NCI-H2107 (cell line): Measurements from ENCODE around the gene ROPN1.
A peak's percentile ranks its signal among the peaks of the same experiment; 100 is the strongest.
"Not testable (repeated sequence)": the region's sequence is repeated elsewhere in the genome, so short reads cannot be mapped to it uniquely, and the experiment has no call there.

Experiments used
- DNase-seq: peaks from one replicate; lab custom pipeline; 2025; lab: John Stamatoyannopoulos, UW

Gene ROPN1

GRCh38 chr3:123993818-123994217 lies 1.9 kb upstream of the ROPN1 start:
- DNase-seq, result no peak

- no peak for DNase-seq
These were observed 5.5 kb downstream of the ROPN1 start for GRCh38 chr3:123986427-123986826.

- DNase-seq, result no peak
These were observed 7.0 kb downstream of the ROPN1 start for GRCh38 chr3:123984957-123985356.

GRCh38 chr3:123984350-123984749 lies 7.6 kb downstream of the ROPN1 start:
- no peak for DNase-seq

GRCh38 chr3:123981317-123981716 lies 10.6 kb downstream of the ROPN1 start:
- not testable (repeated sequence) for DNase-seq

- DNase-seq, result no peak
These were observed 11.4 kb downstream of the ROPN1 start for GRCh38 chr3:123980539-123980938.

GRCh38 chr3:123979525-123980501 lies 12.1 kb downstream of the ROPN1 start:
- not testable (repeated sequence) for DNase-seq

GRCh38 chr3:123976904-123977303 lies 15.0 kb downstream of the ROPN1 start:
- not testable (repeated sequence) for DNase-seq

GRCh38 chr3:123976181-123976898 lies 15.6 kb downstream of the ROPN1 start:
- DNase-seq, result not testable (repeated sequence)

GRCh38 chr3:123975030-123975429 lies 16.9 kb downstream of the ROPN1 start:
- not testable (repeated sequence) for DNase-seq

- DNase-seq, result no peak
These were observed 20.5 kb downstream of the ROPN1 start for GRCh38 chr3:123971406-123971805.

GRCh38 chr3:123967260-123967659 lies 24.7 kb downstream of the ROPN1 start:
- not testable (repeated sequence) for DNase-seq

- not testable (repeated sequence) for DNase-seq
These were observed 25.1 kb downstream of the ROPN1 start for GRCh38 chr3:123966799-123967198.

- DNase-seq, result not testable (repeated sequence)
These were observed 27.1 kb downstream of the ROPN1 start for GRCh38 chr3:123964793-123965192.

GRCh38 chr3:123961508-123961856 lies 30.4 kb downstream of the ROPN1 start:
- no peak for DNase-seq

GRCh38 chr3:123960781-123961507 lies 31.0 kb downstream of the ROPN1 start, which contains the start of gene CCDC14:
TSS of gene CCDC14 (minus strand) at chr3:123961229. CDS start at chr3:123961173, 56 bp downstream.
- DNase-seq, result peak; percentile 97

GRCh38 chr3:123953735-123954134 lies 38.2 kb downstream of the ROPN1 start:
- peak; percentile 69 for DNase-seq

- no peak for DNase-seq
These were observed 38.9 kb downstream of the ROPN1 start for GRCh38 chr3:123952844-123953520.

GRCh38 chr3:123951522-123952447 lies 40.1 kb downstream of the ROPN1 start:
- DNase-seq, result peak; percentile 49

- no peak for DNase-seq
These were observed 42.3 kb downstream of the ROPN1 start for GRCh38 chr3:123949641-123950040.
